Nephron progenitor cell (in vitro differentiated cells): ENCODE results near the gene HAX1.

Experiments
- DNase-seq: peaks from one replicate; pipeline ENCODE4 v3.0.0; 2021
- H3K27ac Mint-ChIP-seq: 2 replicates; pipeline ENCODE4 v1.8.0; 2021; ENCODE audit warnings: mild to moderate bottlenecking, moderate library complexity, mixed read lengths
- H3K27me3 Mint-ChIP-seq: 2 replicates; pipeline ENCODE4 v1.8.0; 2021; ENCODE audit warnings: mild to moderate bottlenecking, low read depth, mixed read lengths; ENCODE audit not compliant: poor library complexity
- H3K36me3 Mint-ChIP-seq: 2 replicates; pipeline ENCODE4 v1.8.0; 2021; ENCODE audit warnings: low read depth, mixed read lengths
- H3K4me1 Mint-ChIP-seq: 2 replicates; pipeline ENCODE4 v1.8.0; 2021; ENCODE audit warnings: mixed read lengths
- H3K4me3 Mint-ChIP-seq: 2 replicates; pipeline ENCODE4 v1.8.0; 2021; ENCODE audit warnings: mild to moderate bottlenecking, moderate library complexity, mixed read lengths
- H3K9me3 Mint-ChIP-seq: 2 replicates; pipeline ENCODE4 v1.8.0; 2021; ENCODE audit warnings: mild to moderate bottlenecking, moderate library complexity, mixed read lengths
- TF ChIP-seq, protein P1 (sequence below): fragments of 200-600 bp; sonication (generic); IDR thresholded peaks from 2 replicates; pipeline ENCODE4 v1.5.0; 2021; ENCODE audit warnings: antibody characterized with exemption

Gene HAX1

DNA sequence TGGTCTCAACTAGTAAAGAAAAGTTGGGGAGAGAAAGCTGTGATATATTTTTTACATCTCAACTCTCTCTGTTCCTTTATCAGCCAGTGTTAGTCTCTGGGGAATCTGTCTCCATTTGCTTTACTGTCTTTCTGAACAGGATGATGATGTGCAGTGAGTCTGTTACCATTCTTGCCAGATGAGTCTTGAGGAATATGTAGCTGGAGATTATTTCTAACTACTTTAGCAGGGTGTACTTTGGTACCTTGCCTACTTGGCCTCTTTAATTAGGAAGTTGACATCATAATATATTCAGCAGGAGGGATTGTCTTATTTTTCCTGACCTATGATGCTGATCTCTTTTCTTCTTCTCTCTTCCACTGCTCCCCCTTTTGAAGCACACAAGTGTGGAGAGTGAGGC is 15.7 kb upstream of the HAX1 start:
- DNase-seq = no peak
- no peak overlapping the region for H3K4me3 Mint-ChIP-seq
- peaks cover 75% of the 10 kb centered on the region for H3K36me3 Mint-ChIP-seq
- no peaks in the 10 kb centered on the region for H3K27me3 Mint-ChIP-seq
- H3K9me3 Mint-ChIP-seq = no peaks in the 10 kb centered on the region
- no peaks in the 10 kb centered on the region for H3K4me1 Mint-ChIP-seq
- no peak overlapping the region for H3K27ac Mint-ChIP-seq
- TF ChIP-seq, protein P1, sequence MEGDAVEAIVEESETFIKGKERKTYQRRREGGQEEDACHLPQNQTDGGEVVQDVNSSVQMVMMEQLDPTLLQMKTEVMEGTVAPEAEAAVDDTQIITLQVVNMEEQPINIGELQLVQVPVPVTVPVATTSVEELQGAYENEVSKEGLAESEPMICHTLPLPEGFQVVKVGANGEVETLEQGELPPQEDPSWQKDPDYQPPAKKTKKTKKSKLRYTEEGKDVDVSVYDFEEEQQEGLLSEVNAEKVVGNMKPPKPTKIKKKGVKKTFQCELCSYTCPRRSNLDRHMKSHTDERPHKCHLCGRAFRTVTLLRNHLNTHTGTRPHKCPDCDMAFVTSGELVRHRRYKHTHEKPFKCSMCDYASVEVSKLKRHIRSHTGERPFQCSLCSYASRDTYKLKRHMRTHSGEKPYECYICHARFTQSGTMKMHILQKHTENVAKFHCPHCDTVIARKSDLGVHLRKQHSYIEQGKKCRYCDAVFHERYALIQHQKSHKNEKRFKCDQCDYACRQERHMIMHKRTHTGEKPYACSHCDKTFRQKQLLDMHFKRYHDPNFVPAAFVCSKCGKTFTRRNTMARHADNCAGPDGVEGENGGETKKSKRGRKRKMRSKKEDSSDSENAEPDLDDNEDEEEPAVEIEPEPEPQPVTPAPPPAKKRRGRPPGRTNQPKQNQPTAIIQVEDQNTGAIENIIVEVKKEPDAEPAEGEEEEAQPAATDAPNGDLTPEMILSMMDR = no peak

DNA sequence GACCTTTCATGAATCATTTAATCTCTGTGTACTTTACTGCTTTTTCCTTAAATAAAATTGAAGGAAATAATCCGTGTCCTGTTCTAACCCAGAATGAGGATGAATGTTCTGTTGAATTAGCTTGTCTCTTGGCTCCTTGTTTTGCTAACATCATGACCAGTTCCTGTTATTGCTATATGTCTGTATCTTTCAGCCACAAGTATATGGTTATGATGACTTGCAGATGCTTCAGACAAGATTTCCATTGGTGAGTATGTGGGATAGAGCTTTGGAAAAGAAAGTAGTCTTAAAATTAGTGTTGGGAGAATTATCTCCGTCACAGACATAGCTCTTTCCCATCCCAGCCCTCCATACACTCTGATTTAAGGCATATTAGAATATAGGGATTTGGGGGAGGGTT is 13.6 kb upstream of the HAX1 start:
- no peaks in the 10 kb centered on the region for H3K9me3 Mint-ChIP-seq
- DNase-seq = no peak
- no peaks in the 10 kb centered on the region for H3K4me1 Mint-ChIP-seq
- no peak overlapping the region for H3K4me3 Mint-ChIP-seq
- H3K36me3 Mint-ChIP-seq = peaks cover 93% of the 10 kb centered on the region
- TF ChIP-seq, protein P1 = no peak
- no peak overlapping the region for H3K27ac Mint-ChIP-seq
- H3K27me3 Mint-ChIP-seq = no peaks in the 10 kb centered on the region

DNA sequence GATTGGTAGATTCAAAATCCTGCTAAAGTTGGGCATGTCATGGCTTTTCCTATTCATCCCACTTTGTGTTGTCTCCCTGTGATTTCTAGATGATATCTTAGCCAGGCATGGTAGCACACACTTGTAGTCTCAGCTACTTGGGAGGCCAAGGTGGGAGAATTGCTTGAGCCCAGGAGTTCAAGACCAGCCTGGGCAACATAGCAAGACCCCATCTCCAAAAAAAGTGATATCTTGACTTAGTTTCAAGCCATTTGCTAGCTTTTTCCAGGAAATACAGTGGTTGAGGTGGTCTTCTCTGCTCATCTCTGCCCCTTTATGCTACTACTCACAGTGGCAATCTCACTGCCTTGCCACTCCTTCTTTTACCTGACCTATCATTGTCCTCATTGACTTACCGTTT is 12.3 kb upstream of the HAX1 start:
- no peak overlapping the region for H3K4me3 Mint-ChIP-seq
- H3K36me3 Mint-ChIP-seq = peaks cover 85% of the 10 kb centered on the region
- H3K27ac Mint-ChIP-seq = no peak overlapping the region

DNA sequence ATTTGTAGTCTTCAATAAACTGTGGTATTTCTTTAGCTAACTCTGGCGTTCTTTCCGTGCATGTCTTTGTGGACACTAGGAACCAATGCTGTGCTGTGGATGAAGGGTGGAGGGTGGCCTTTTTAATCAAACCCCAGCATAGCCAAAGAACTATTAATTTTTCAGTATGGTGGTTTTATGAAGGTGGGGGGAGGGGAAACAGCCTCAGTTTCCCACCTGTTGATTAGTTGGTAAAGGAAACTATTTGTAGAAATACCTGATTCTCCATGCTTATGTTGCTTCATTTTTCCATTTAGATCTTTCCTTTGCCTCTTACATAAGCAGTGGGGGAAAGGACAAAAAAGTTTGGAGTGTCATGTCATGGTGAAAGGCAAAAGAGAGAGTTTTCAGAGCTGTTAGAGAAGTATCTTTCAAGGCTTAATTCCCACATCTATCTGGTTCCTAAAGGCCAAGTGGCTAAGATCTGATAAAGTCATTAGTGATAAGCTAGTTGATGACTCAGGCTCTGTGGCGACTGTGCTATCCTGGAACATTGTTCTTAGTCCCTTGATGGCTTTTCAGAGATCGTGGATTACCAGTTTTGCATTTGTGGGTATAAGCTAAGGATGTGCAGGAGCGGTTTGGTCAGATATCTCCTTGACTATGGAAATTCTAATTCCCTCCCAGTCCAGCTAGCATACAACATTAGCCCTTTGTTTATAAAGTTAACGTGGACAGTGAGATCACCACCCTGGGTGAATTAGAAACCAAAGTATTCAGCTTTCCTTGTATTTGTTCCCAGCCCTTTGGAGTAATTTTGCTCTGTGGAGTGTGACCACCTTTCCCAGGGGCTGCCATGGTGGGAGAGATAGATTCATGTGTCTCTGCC is 8.7 kb upstream of the HAX1 start:
- Mint-ChIP-seq H3K27me3 (no peaks in the 10 kb centered on the region), H3K9me3 (no peaks in the 10 kb centered on the region), H3K36me3 (peaks cover 58% of the 10 kb centered on the region), H3K4me3 (no peak overlapping the region), H3K4me1 (no peaks in the 10 kb centered on the region), H3K27ac (peak overlapping the region; percentile 73)
- TF ChIP-seq, protein P1 = no peak
- DNase-seq = no peak

More for the DNA sequence above, 12.3 kb upstream of the HAX1 start:
- no peak for DNase-seq
- Mint-ChIP-seq H3K4me1 (no peaks in the 10 kb centered on the region), H3K9me3 (no peaks in the 10 kb centered on the region), H3K27me3 (no peaks in the 10 kb centered on the region)
- TF ChIP-seq, protein P1 = no peak

DNA sequence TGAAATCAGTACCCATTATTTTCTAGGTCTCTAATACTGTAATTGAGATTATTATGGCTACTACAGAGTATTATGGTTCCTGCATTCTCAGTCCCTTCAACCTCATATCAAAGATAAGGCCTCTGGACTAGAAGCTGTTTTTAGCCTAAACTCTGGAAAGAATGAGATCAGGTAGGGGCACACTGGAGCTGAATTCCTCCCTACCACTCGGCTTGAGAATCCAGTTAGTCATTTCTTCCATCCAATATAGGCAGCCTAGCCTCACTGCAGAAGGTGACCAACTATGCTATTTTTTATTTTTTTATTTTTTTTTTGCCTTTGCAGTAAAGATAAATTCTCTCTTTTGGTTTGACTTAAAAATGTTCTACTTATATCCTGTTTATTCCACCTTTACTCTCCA is 8.0 kb upstream of the HAX1 start:
- Mint-ChIP-seq H3K27me3 (no peaks in the 10 kb centered on the region), H3K9me3 (no peaks in the 10 kb centered on the region), H3K27ac (peak overlapping the region; percentile 17), H3K4me1 (no peaks in the 10 kb centered on the region), H3K36me3 (peaks cover 62% of the 10 kb centered on the region), H3K4me3 (no peak overlapping the region)
- no peak for DNase-seq
- TF ChIP-seq, protein P1 = no peak

DNA sequence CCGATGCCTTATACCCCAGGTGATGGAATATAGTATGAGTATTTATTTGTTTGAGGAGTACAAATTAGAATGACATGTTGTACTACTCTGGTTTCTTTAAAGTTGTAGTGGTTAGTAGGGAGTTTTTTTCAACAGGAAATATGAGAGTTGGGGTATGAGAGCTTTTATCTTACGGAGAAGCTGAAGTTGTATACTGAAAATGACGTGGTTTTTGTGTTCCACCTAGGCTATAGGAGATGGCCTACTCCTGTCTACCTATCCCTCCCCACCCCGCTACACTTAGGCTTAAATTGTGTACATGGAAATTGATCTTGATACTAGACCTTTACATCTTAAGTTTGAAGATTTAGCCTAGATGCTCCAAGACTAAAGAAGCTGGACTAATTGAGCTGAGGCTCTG is 6.8 kb upstream of the HAX1 start:
- H3K9me3 Mint-ChIP-seq = no peaks in the 10 kb centered on the region
- H3K27ac Mint-ChIP-seq = peak overlapping the region; percentile 3
- no peak for DNase-seq
- H3K27me3 Mint-ChIP-seq = no peaks in the 10 kb centered on the region
- no peaks in the 10 kb centered on the region for H3K4me1 Mint-ChIP-seq
- TF ChIP-seq, protein P1 = no peak
- peaks cover 55% of the 10 kb centered on the region for H3K36me3 Mint-ChIP-seq
- H3K4me3 Mint-ChIP-seq = no peak overlapping the region
